GM12864 (cell line): ENCODE results near the gene TPI1.

ENCODE experiments used
- DNase-seq: peaks from one replicate; pipeline ENCODE4 v3.0.0-alpha.2; 2011; ENCODE audit warnings: low read depth
- H3K4me3 ChIP-seq: 2 replicates; pipeline ENCODE4 v1.5.1; 2011; ENCODE audit warnings: mild to moderate bottlenecking, low read depth, low read length, control low read depth
- TF ChIP-seq, protein P1 (sequence below): IDR thresholded peaks from 2 replicates; pipeline ENCODE4 v1.5.1; 2011; ENCODE audit warnings: low read depth, mild to moderate bottlenecking, moderate library complexity, low read length, control low read depth, inconsistent platforms; ENCODE audit errors: missing control alignments

TPI1 gene

GRCh38 chr12:6834254-6834653 lies 33.1 kb upstream of the TPI1 start:
- TF ChIP-seq, protein P1, sequence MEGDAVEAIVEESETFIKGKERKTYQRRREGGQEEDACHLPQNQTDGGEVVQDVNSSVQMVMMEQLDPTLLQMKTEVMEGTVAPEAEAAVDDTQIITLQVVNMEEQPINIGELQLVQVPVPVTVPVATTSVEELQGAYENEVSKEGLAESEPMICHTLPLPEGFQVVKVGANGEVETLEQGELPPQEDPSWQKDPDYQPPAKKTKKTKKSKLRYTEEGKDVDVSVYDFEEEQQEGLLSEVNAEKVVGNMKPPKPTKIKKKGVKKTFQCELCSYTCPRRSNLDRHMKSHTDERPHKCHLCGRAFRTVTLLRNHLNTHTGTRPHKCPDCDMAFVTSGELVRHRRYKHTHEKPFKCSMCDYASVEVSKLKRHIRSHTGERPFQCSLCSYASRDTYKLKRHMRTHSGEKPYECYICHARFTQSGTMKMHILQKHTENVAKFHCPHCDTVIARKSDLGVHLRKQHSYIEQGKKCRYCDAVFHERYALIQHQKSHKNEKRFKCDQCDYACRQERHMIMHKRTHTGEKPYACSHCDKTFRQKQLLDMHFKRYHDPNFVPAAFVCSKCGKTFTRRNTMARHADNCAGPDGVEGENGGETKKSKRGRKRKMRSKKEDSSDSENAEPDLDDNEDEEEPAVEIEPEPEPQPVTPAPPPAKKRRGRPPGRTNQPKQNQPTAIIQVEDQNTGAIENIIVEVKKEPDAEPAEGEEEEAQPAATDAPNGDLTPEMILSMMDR: no peak
- no peak for DNase-seq
- no peak overlapping the region for H3K4me3 ChIP-seq

GRCh38 chr12:6834873-6835272 lies 32.5 kb upstream of the TPI1 start:
- no peak for DNase-seq
- TF ChIP-seq, protein P1: no peak
- no peak overlapping the region for H3K4me3 ChIP-seq

DNA sequence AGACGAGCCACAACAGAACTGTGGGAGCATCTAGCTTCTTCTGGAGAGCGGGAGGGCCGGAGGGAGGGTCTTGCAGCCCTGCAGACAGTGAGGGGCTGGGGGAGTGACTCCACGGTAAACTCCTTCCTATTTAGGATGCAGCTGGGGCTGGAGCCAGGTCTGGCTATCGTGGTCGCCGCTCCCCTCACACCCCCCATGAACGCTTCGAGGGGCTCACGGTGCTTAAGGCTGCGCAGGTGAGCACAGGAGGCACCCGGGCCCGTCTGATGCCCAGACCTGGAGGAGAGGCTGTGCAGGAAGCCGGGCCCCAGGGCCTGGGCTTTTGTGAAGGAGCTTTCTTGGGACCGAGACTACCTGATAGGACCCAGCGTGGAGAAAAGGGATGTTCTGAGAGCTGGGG lies 30.5 kb upstream of the TPI1 start:
- no peak overlapping the region for H3K4me3 ChIP-seq
- TF ChIP-seq, protein P1: no peak
- no peak for DNase-seq

DNA sequence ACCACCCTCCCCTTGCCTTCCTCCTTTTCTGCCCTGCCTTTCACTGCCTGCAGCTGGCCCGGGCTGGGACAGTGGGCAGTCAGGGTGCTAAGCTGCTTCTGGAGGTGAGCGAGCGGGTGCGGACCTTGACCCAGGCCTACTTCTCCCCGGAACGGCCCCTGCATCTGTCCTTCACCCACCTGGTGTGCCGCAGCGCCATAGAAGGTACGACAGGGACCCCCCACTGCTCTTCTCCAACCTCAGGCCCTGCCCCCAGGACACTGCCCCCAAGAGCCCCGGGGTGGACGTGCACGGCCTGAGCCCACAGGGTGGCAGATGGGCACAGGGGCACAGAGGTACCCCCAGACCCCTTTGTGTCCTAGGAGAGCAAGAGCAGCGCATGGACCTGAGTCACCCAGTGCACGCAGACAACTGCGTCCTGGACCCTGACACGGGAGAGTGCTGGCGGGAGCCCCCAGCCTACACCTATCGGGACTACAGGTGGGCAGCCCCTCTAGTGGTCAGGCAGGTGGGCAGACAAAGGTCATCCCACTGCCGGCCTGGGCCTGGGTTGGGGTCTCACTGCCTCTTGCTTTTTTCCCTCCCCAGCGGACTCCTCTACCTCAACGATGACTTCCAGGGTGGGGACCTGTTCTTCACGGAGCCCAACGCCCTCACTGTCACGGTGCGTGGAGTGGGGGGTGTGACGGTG lies 29.8 kb upstream of the TPI1 start:
- no peak overlapping the region for H3K4me3 ChIP-seq
- DNase-seq: no peak
- TF ChIP-seq, protein P1: no peak

- no peak overlapping the region for H3K4me3 ChIP-seq
- DNase-seq: no peak
- TF ChIP-seq, protein P1: no peak
Measured at GRCh38 chr12:6838854-6839253, 28.5 kb upstream of the TPI1 start.

GRCh38 chr12:6839482-6840201 lies 27.7 kb upstream of the TPI1 start:
- DNase-seq: peak; percentile 71
- TF ChIP-seq, protein P1: no peak
- H3K4me3 ChIP-seq: no peak overlapping the region

- DNase-seq: no peak
- no peak overlapping the region for H3K4me3 ChIP-seq
- TF ChIP-seq, protein P1: no peak
Measured at GRCh38 chr12:6840330-6840729, 27.0 kb upstream of the TPI1 start.
